Panc1 (cell line): Measurements from ENCODE around the gene VANGL2. TPM values are rescaled to one million over a fixed set of nuclear protein-coding genes. Genes with fewer than 3 reads are reported as not detected.

Source experiments
- ATAC-seq: fragments of 200-7000 bp; cut with Tn5 transposase; 2 replicates; pipeline ENCODE4 v1.9.1; 2020; ENCODE audit warnings: mild to moderate bottlenecking, moderate library complexity
- BruUV-seq: library from RNA; stranded (reverse); fragments of 400-500 nt; replicated peaks from 2 replicates; lab custom pipeline; 2021; lab: Mats Ljungman, UMichigan
- CTCF ChIA-PET: fragments of 300-600 bp; sonication (Branson Sonifier 250); formaldehyde crosslinking; loops from one replicate; lab custom pipeline; 2022; ENCODE audit warnings: antibody characterized with exemption; lab: Charles Lee
- POLR2A ChIA-PET: fragments of 300-600 bp; sonication (Branson Sonifier 250); formaldehyde crosslinking; loops from one replicate; lab custom pipeline; 2022; ENCODE audit warnings: antibody characterized with exemption; lab: Charles Lee
- DNase-seq: peaks from one replicate; pipeline ENCODE4 v3.0.0-alpha.2; 2010; ENCODE audit warnings: low read depth, low spot score
- H3K27ac ChIP-seq: 2 replicates; pipeline ENCODE4 v1.5.1; 2011; ENCODE audit warnings: mild to moderate bottlenecking, low read length, inconsistent platforms
- H3K27me3 ChIP-seq: fragments of 200-500 bp; sonication (Bioruptor generic); 2 replicates; pipeline ENCODE4 v1.6.0; 2014; ENCODE audit warnings: low read length, inconsistent platforms; ENCODE audit not compliant: control insufficient read depth, insufficient read depth
- H3K36me3 ChIP-seq: fragments of 200-500 bp; sonication (Bioruptor generic); 2 replicates; pipeline ENCODE4 v1.5.1; 2014; ENCODE audit warnings: inconsistent platforms, mild to moderate bottlenecking, low read length, moderate library complexity; ENCODE audit not compliant: control insufficient read depth, insufficient read depth
- H3K4me1 ChIP-seq: 2 replicates; pipeline ENCODE4 v1.5.1; 2011; ENCODE audit warnings: inconsistent platforms, mild to moderate bottlenecking, low read length, moderate library complexity; ENCODE audit not compliant: control insufficient read depth, insufficient read depth
- H3K4me3 ChIP-seq, 2 experiments: 2 replicates each; pipeline ENCODE4 v1.5.1; 2011 to 2012; ENCODE audit warnings: low read depth in 2 of 2, low read length in 2 of 2, mild to moderate bottlenecking in 2 of 2, inconsistent platforms in 1 of 2, moderate library complexity in 1 of 2
- H3K9me3 ChIP-seq: fragments of 200-500 bp; sonication (Bioruptor generic); 2 replicates; pipeline ENCODE4 v1.5.1; 2014; ENCODE audit warnings: low read depth, mild to moderate bottlenecking, inconsistent platforms, low read length, moderate library complexity; ENCODE audit not compliant: control insufficient read depth, insufficient read depth
- CTCF ChIP-seq: fragments of 450-650 bp; IDR thresholded peaks from 2 replicates; pipeline ENCODE4 v1.5.1; 2017; ENCODE audit warnings: mild to moderate bottlenecking
- POLR2AphosphoS5 ChIP-seq: IDR thresholded peaks from 2 replicates; pipeline ENCODE4 v1.6.1; 2012; ENCODE audit warnings: mild to moderate bottlenecking, low read depth, low read length, moderate library complexity
- REST ChIP-seq, 2 experiments: IDR thresholded peaks; 2 replicates each; pipeline ENCODE4 v1.6.1; 2011 to 2012; ENCODE audit warnings: low read depth in 2 of 2, control low read depth in 1 of 2, low read length in 1 of 2, mild to moderate bottlenecking in 1 of 2, moderate library complexity in 1 of 2; ENCODE audit not compliant: insufficient read depth in 1 of 2
- SIN3A ChIP-seq: IDR thresholded peaks from 2 replicates; pipeline ENCODE4 v1.6.1; 2012; ENCODE audit warnings: low read depth, mild to moderate bottlenecking, low read length, moderate library complexity, borderline replicate concordance; ENCODE audit not compliant: insufficient read depth
- TCF7L2 ChIP-seq: IDR thresholded peaks from 2 replicates; pipeline ENCODE4 v1.6.1; 2011; ENCODE audit warnings: mild to moderate bottlenecking, low read depth, low read length, inconsistent platforms
- in situ Hi-C: cut with HindIII; loops from 2 replicates; pipeline ENCODE4 v1.10.0; 2016; ENCODE audit warnings: low sequenced_read_pairs, low pct_unique_long_range_greater_than_20kb
- intact Hi-C: fragments of 100-400 bp; cut with micrococcal nuclease; formaldehyde crosslinking; loops from one replicate; pipeline ENCODE4 v1.10.0; 2022; ENCODE audit not compliant: unreplicated experiment
- total RNA-seq: library from RNA; stranded (reverse); gene quantifications from one replicate; pipeline ENCODE4 v1.2.1, GENCODE V29; 2021; ENCODE audit not compliant: unreplicated experiment

VANGL2 gene
- total RNA-seq, 1 experiment from 2014 or later = 0.10 TPM

- Histone ChIP-seq H3K36me3 (no peaks in the 10 kb centered on the region), H3K9me3 (no peaks in the 10 kb centered on the region), H3K27me3 (peaks cover 25% of the 10 kb centered on the region), H3K27ac (no peak overlapping the region), H3K4me1 (no peaks in the 10 kb centered on the region), H3K4me3 (no peak overlapping the region)
- no TSS peak for BruUV-seq
- TF ChIP-seq SIN3A (no peak), POLR2AphosphoS5 (no peak), CTCF (no peak), REST (IDR thresholded peaks at IDR 0.05; ENCODE audit: insufficient read depth in 1 of 2, low read depth in 2 of 2, low read length in 1 of 2) (no peak), TCF7L2 (no peak)
- intact Hi-C loops = no loop called here
- ChIA-PET CTCF (no interaction called here), POLR2A (no interaction called here)
- DNase-seq (no peak), ATAC-seq (no peak)
- in situ Hi-C loops = no loop called here
These were observed 71.7 kb downstream of the VANGL2 start for GRCh38 chr1:160472112-160472511.

DNA sequence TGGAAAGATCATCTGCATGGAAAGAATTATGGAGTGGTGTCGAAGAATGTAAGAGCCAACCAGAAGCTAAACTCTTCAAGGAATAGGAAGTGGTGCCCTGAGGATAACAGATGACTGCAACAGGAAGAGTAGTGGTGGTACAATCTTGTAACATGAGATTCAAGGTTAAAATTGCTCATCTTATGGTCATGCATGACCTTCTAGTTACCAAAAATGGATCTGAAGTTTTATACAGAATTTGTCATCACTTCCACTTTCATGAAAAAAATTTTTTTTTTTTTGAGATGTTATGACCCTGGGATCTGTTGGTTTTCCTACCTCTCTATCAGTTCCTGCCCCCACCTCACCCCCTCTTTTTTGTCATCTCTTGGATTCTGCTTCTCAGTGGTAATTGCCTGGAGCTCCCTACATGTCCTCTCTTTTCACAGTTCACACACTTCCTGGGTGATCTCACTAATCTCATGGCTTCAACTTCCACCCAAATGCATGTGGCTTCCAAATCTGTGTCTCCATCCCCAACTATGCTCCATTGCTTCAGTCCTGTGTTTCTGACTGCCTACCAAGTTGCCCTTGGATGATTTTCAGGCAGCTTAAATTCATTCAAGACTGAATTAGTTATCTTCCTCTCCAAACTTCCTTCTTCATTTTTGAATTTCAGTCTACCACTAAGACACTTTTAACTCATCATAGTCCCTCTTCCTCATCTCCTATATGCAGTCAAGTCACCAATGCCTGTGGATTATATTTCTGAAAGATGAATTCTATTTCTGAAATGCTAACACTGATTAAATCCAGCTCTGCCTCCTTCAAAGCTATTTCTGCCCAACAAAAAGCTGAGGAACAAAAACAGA lies 74.3 kb downstream of the VANGL2 start:
- CTCF ChIA-PET = interaction anchor here (0.6 to 0.7 kb wide), 3 partner anchors 79 to 623 kb away, joined by 3 to 6 read pairs (median 5); no protein-coding TSS in a partner anchor
- POLR2A ChIA-PET = interaction anchor here (0.5 kb wide), 1 partner anchor 10 kb away, joined by 6 read pairs; no protein-coding TSS in a partner anchor
- no peak for ATAC-seq
- Histone ChIP-seq H3K36me3 (no peaks in the 10 kb centered on the region), H3K27me3 (peaks cover 20% of the 10 kb centered on the region), H3K4me3 (no peak overlapping the region), H3K27ac (no peak overlapping the region), H3K9me3 (no peaks in the 10 kb centered on the region), H3K4me1 (no peaks in the 10 kb centered on the region)
- in situ Hi-C loops = no loop called here
- intact Hi-C loops = no loop called here
- no peak for DNase-seq
- BruUV-seq = no TSS peak
- no peak for TF ChIP-seq REST (IDR thresholded peaks at IDR 0.05; ENCODE audit: insufficient read depth in 1 of 2, low read depth in 2 of 2, low read length in 1 of 2)
- TF ChIP-seq POLR2AphosphoS5 = no peak
- TF ChIP-seq TCF7L2 = no peak
- TF ChIP-seq SIN3A = no peak
- TF ChIP-seq CTCF = no peak
